Measurements from ENCODE around the gene TEKT2. TPM values are rescaled to one million over a fixed set of nuclear protein-coding genes. Genes with fewer than 3 reads are reported as not detected.

TEKT2 gene
- total RNA-seq, 2 experiments from 2014 or later: not detected

DNA sequence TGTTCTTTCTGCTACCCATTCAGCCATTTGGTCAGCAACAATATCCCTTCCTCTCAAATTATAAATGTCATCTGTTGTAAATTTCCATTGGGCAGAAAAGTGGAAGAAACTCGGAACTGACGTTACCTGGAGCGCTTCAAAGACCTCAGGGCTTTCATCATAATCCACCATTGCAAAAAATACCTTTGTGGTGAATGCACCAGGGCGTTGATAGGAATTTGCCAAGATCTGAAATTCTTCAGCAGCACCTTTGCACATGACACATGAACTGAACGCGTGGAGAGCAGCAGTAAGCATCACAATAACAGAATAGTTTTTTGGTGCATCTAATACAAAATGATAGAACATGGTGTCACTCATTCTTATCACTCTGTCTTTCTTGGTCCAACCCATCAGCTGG lies 3.1 kb upstream of the TEKT2 start:
- peaks cover 20% of the 10 kb centered on the region for H3K27me3 Mint-ChIP-seq
- DNase-seq: no peak
- CTCF ChIA-PET: no interaction called here

GRCh38 chr1:36081926-36082485 lies 1.9 kb upstream of the TEKT2 start:
- ChIA-PET POLR2A (no interaction called here), CTCF (no interaction called here)
- intact Hi-C loops (cut with micrococcal nuclease): no loop called here
- DNase-seq: no peak
- H3K27me3 Mint-ChIP-seq: peaks cover 23% of the 10 kb centered on the region
- peaks cover 3% of the 10 kb centered on the region for H3K4me1 Mint-ChIP-seq (ENCODE audit: low read depth)
- H3K4me3 Mint-ChIP-seq: no peak overlapping the region
- no peak overlapping the region for H3K27ac Mint-ChIP-seq
- H3K9me3 Mint-ChIP-seq: no peaks in the 10 kb centered on the region
- no peaks in the 10 kb centered on the region for H3K36me3 Mint-ChIP-seq

More for the DNA sequence above, 3.1 kb upstream of the TEKT2 start:
- POLR2A ChIA-PET: no interaction called here
- no peaks in the 10 kb centered on the region for H3K36me3 Mint-ChIP-seq
- H3K27ac Mint-ChIP-seq: no peak overlapping the region
- peaks cover 3% of the 10 kb centered on the region for H3K4me1 Mint-ChIP-seq (ENCODE audit: low read depth)
- no peaks in the 10 kb centered on the region for H3K9me3 Mint-ChIP-seq
- intact Hi-C loops (cut with micrococcal nuclease): no loop called here
- H3K4me3 Mint-ChIP-seq: no peak overlapping the region

GRCh38 chr1:36083219-36083618 lies 675 bp upstream of the TEKT2 start:
- POLR2A ChIA-PET: no interaction called here
- DNase-seq: no peak
- intact Hi-C loops (cut with micrococcal nuclease): no loop called here

GRCh38 chr1:36084497-36085115 lies 712 bp downstream of the TEKT2 start:
- H3K4me3 Mint-ChIP-seq: no peak overlapping the region
- no peak overlapping the region for H3K27ac Mint-ChIP-seq
- peaks cover 7% of the 10 kb centered on the region for H3K4me1 Mint-ChIP-seq (ENCODE audit: low read depth)
- H3K36me3 Mint-ChIP-seq: peaks cover 2% of the 10 kb centered on the region
- ChIA-PET POLR2A (no interaction called here), CTCF (no interaction called here)
- no peaks in the 10 kb centered on the region for H3K9me3 Mint-ChIP-seq
- no peak for DNase-seq
- H3K27me3 Mint-ChIP-seq: peaks cover 23% of the 10 kb centered on the region
- intact Hi-C loops (cut with micrococcal nuclease): no loop called here

More at GRCh38 chr1:36083219-36083618, 675 bp upstream of the TEKT2 start:
- Mint-ChIP-seq H3K27me3 (peaks cover 23% of the 10 kb centered on the region), H3K27ac (no peak overlapping the region), H3K4me1 (ENCODE audit: low read depth) (peaks cover 4% of the 10 kb centered on the region), H3K4me3 (no peak overlapping the region), H3K36me3 (no peaks in the 10 kb centered on the region), H3K9me3 (no peaks in the 10 kb centered on the region)
- CTCF ChIA-PET: no interaction called here

DNA sequence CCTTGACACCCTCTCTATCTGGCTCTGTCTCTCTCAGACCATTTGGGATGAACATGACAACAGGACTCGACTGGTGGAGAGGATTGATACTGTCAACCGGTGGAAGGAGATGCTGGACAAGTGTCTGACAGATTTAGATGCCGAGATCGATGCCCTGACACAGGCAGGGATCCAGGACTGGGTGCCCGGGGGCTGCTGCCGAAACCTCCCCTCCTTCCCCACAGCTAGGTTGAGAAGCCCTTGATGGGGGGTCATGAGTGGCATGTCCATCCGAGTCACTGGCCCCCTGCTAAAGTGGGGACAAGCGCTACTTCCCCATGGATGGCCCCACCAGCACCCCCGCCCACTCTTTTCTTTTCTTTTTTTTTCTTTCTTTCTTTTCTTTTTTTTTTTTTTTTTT lies 1.2 kb downstream of the TEKT2 start:
- H3K4me3 Mint-ChIP-seq: no peak overlapping the region
- peaks cover 23% of the 10 kb centered on the region for H3K27me3 Mint-ChIP-seq
- H3K36me3 Mint-ChIP-seq: peaks cover 4% of the 10 kb centered on the region
- H3K4me1 Mint-ChIP-seq (ENCODE audit: low read depth): peaks cover 12% of the 10 kb centered on the region
- DNase-seq: no peak
- ChIA-PET POLR2A (no interaction called here), CTCF (interaction anchor here (1.3 kb wide), 1 partner anchor 202 kb away, joined by 4 read pairs; the partner anchor contains the start of gene AGO1)
- intact Hi-C loops (cut with micrococcal nuclease): no loop called here
- H3K27ac Mint-ChIP-seq: no peak overlapping the region
- no peaks in the 10 kb centered on the region for H3K9me3 Mint-ChIP-seq

DNA sequence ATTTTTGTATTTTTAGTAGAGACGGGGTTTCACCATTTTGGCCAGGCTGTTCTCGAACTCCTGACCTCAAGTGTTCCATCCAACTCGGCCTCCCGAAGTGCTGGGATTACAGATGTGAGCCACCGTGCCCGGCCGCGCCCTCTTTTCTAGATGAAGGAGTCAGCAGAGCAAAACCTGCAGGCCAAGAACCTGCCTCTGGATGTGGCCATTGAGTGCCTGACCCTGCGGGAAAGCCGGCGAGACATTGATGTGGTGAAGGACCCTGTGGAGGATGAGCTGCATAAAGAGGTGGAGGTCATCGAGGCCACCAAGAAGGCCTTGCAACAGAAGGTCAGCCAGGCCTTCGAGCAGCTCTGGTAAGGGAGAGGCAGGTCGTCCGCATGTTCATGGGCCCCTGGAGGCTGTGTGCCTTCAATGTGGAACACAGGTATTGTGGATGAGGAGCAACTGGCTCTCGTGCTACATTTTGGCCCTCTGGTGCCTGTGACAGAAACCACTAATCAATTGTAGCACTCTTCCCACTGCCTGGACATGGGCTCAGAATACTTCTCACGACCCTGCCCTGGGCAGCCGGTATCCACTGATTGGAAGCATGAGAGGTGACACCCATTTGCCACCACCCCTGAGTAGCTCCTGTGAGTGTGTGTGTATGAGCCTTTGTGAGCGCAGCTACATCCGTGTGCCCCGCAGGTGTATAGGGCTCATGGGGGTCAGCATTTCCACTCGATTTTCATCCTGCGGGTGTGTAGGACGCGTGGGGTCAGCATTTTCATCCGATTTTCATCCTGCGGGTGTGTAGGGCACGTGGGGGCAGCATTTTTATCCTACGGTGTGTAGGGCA lies 2.0 kb downstream of the TEKT2 start:
- ChIA-PET POLR2A (no interaction called here), CTCF (interaction anchor here (1.3 to 2.0 kb wide), 2 partner anchors 200 to 203 kb away, joined by 4 to 5 read pairs; partner anchors contain the start of gene AGO1)
- intact Hi-C loops (cut with micrococcal nuclease): no loop called here
- H3K27me3 Mint-ChIP-seq: peaks cover 23% of the 10 kb centered on the region
- H3K4me3 Mint-ChIP-seq: no peak overlapping the region
- H3K36me3 Mint-ChIP-seq: peaks cover 4% of the 10 kb centered on the region
- no peak overlapping the region for H3K27ac Mint-ChIP-seq
- no peak for DNase-seq
- no peaks in the 10 kb centered on the region for H3K9me3 Mint-ChIP-seq
- H3K4me1 Mint-ChIP-seq (ENCODE audit: low read depth): peaks cover 13% of the 10 kb centered on the region

GRCh38 chr1:36086529-36087232 lies 2.8 kb downstream of the TEKT2 start:
- Mint-ChIP-seq H3K4me3 (no peak overlapping the region), H3K36me3 (peaks cover 4% of the 10 kb centered on the region), H3K4me1 (ENCODE audit: low read depth) (peaks cover 15% of the 10 kb centered on the region), H3K9me3 (no peaks in the 10 kb centered on the region), H3K27me3 (peaks cover 23% of the 10 kb centered on the region), H3K27ac (no peak overlapping the region)
- POLR2A ChIA-PET: no interaction called here
- CTCF ChIA-PET: interaction anchor here (1.1 to 2.0 kb wide), 4 partner anchors 199 to 213 kb away, joined by 3 to 6 read pairs (median 4); partner anchors contain the start of gene AGO1
- DNase-seq: no peak
- intact Hi-C loops (cut with micrococcal nuclease): no loop called here

DNA sequence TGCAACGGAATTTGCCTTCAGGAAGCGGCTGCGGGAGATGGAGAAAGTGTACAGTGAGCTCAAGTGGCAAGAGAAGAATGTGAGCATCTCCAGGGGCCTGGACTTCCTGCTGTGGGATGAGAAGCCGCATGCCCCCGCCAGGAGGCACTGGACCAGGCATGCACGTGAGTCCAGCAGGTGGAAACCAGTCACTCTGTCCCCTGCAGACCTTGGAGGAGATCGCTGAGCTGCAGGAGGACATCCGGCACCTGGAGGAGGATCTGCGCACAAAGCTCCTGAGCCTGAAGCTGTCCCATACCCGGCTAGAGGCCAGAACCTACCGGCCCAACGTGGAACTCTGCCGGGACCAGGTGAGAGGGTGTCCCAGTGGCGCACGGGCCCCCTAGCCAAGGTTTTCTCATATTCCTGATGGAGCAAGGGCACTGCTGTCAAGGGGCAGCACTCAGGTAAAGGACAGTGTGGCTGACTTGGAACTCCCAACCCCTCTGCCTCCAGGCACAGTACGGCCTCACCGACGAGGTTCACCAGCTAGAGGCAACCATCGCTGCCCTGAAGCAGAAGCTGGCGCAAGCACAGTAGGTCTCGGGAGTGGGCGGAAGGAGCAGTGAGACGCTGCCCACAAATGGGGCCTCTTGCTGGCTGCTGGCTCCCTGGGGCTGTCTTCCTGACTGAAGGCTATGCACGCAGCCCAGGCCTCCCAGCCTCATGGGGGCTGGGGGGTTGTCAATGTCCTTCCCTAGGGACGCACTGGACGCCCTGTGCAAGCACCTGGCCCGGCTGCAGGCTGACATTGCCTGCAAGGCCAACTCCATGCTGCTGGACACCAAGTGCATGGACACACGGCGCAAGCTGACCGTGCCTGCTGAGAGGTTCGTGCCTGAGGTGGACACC lies 3.6 kb downstream of the TEKT2 start:
- Mint-ChIP-seq H3K36me3 (peaks cover 8% of the 10 kb centered on the region), H3K27me3 (peaks cover 20% of the 10 kb centered on the region), H3K9me3 (no peaks in the 10 kb centered on the region), H3K27ac (no peak overlapping the region), H3K4me1 (ENCODE audit: low read depth) (peaks cover 15% of the 10 kb centered on the region), H3K4me3 (no peak overlapping the region)
- ChIA-PET CTCF (interaction anchor here (0.6 to 2.0 kb wide), 4 partner anchors 140 to 213 kb away, joined by 3 to 6 read pairs (median 4); partner anchors contain the start of gene AGO1), POLR2A (no interaction called here)
- intact Hi-C loops (cut with micrococcal nuclease): loop anchor here (1.0 to 2.0 kb wide), 4 partner anchors 145 to 279 kb away; partner anchors contain the start of genes AGO1, AGO3 and AGO4
- DNase-seq: no peak

DNA sequence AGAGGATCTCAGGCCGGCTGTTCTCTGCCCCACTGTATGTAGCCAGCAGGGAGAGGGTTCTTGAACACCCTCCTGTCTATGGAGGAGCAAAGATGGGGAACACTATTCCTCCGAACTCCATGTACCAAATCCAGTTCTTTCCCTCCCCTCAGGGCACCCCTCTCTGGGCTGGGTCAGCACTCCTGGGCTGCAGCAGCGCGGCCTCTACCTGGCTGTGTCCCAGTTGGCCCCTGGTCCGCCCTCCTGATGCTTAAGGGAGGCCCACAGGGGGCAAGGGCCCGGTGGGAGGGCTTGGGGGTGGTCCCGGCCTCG lies 4.3 kb downstream of the TEKT2 start:
- DNase-seq: no peak
- intact Hi-C loops (cut with micrococcal nuclease): loop anchor here (1.0 to 2.0 kb wide), 4 partner anchors 146 to 279 kb away; partner anchors contain the start of genes AGO1, AGO3 and AGO4
- Mint-ChIP-seq H3K27me3 (peaks cover 17% of the 10 kb centered on the region), H3K4me1 (ENCODE audit: low read depth) (peaks cover 15% of the 10 kb centered on the region), H3K4me3 (peak overlapping the region; percentile 89), H3K36me3 (peaks cover 11% of the 10 kb centered on the region), H3K9me3 (no peaks in the 10 kb centered on the region), H3K27ac (no peak overlapping the region)
- CTCF ChIA-PET: no interaction called here
- POLR2A ChIA-PET: no interaction called here

GRCh38 chr1:36088577-36089392 lies 4.9 kb downstream of the TEKT2 start, which contains the start of gene ADPRS:
TSS of gene ADPRS (plus strand) at chr1:36088892. CDS start at chr1:36088905, 13 bp downstream.
- peak within 1 kb of the TSS; percentile 89 for H3K4me3 Mint-ChIP-seq
- ChIA-PET POLR2A (interaction anchor here (1.2 kb wide), 1 partner anchor 157 kb away, joined by 3 read pairs; no protein-coding TSS in a partner anchor), CTCF (interaction anchor here (0.6 to 0.7 kb wide), 3 partner anchors 61 to 331 kb away, joined by 3 to 4 read pairs (median 3); no protein-coding TSS in a partner anchor)
- no peaks in the 10 kb centered on the region for H3K9me3 Mint-ChIP-seq
- peak; percentile 94 for DNase-seq
- peaks cover 15% of the 10 kb centered on the region for H3K4me1 Mint-ChIP-seq (ENCODE audit: low read depth)
- intact Hi-C loops (cut with micrococcal nuclease): loop anchor here (1.0 to 2.0 kb wide), 4 partner anchors 146 to 280 kb away; partner anchors contain the start of genes AGO1, AGO3 and AGO4
- peaks cover 13% of the 10 kb centered on the region for H3K27me3 Mint-ChIP-seq
- H3K27ac Mint-ChIP-seq: peak within 1 kb of the TSS; percentile 82
- peaks cover 11% of the 10 kb centered on the region for H3K36me3 Mint-ChIP-seq
